OCI-LY7 (cell line): ENCODE results near the gene GJB3. TPM values are rescaled to one million over a fixed set of nuclear protein-coding genes. Genes with fewer than 3 reads are reported as not detected.
A peak's percentile ranks its signal among the peaks of the same experiment; 100 is the strongest.

Experiments
- BruUV-seq: library from RNA; stranded (reverse); fragments of 400-500 nt; replicated peaks from 2 replicates; lab custom pipeline; 2021; lab: Mats Ljungman, UMichigan
- CTCF ChIA-PET: fragments of 300-600 bp; sonication (Branson Sonifier 250); formaldehyde crosslinking; loops from one replicate; lab custom pipeline; 2022; ENCODE audit warnings: antibody characterized with exemption; ENCODE audit not compliant: unreplicated experiment; lab: Charles Lee
- POLR2A ChIA-PET: fragments of 300-600 bp; sonication (Branson Sonifier 250); formaldehyde crosslinking; loops from one replicate; lab custom pipeline; 2022; ENCODE audit warnings: antibody characterized with exemption; lab: Charles Lee
- DNase-seq: peaks from one replicate; pipeline ENCODE4 v3.0.0-alpha.2; 2015; ENCODE audit warnings: low spot score
- H2AFZ ChIP-seq: fragments of 200-600 bp; sonication (generic), shearing (Covaris generic); 2 replicates; pipeline ENCODE4 v1.6.1; 2014; ENCODE audit warnings: mild to moderate bottlenecking, antibody characterized with exemption, low read length, moderate library complexity
- H3K27ac ChIP-seq: fragments of 200-600 bp; sonication (generic); 2 replicates; pipeline ENCODE4 v1.5.1; 2014; ENCODE audit warnings: mixed run types, low read depth, mild to moderate bottlenecking, moderate library complexity, low read length, inconsistent platforms; ENCODE audit not compliant: poor library complexity, severe bottlenecking
- H3K36me3 ChIP-seq: fragments of 200-600 bp; sonication (generic); 2 replicates; pipeline ENCODE4 v1.6.1; 2014; ENCODE audit warnings: mild to moderate bottlenecking, antibody characterized with exemption, low read length, moderate library complexity, mixed read lengths; ENCODE audit not compliant: insufficient read depth
- H3K4me1 ChIP-seq: fragments of 200-600 bp; sonication (generic); 2 replicates; pipeline ENCODE4 v1.5.1; 2014; ENCODE audit warnings: mild to moderate bottlenecking, low read length; ENCODE audit not compliant: insufficient read depth, poor library complexity, severe bottlenecking
- H3K4me2 ChIP-seq: fragments of 200-600 bp; sonication (generic); 2 replicates; pipeline ENCODE4 v1.6.1; 2014; ENCODE audit warnings: mild to moderate bottlenecking, low read length
- H3K4me3 ChIP-seq: fragments of 200-600 bp; sonication (generic); 2 replicates; pipeline ENCODE4 v1.5.1; 2014; ENCODE audit warnings: mild to moderate bottlenecking, low read depth, low read length; ENCODE audit not compliant: poor library complexity, severe bottlenecking
- H3K79me2 ChIP-seq: fragments of 200-600 bp; sonication (generic); 2 replicates; pipeline ENCODE4 v1.6.1; 2016; ENCODE audit warnings: low read depth, mild to moderate bottlenecking, low read length, moderate library complexity, mixed read lengths; ENCODE audit not compliant: insufficient read depth
- H3K9me2 ChIP-seq: fragments of 200-600 bp; sonication (generic); 2 replicates; pipeline ENCODE4 v1.6.1; 2016; ENCODE audit warnings: mild to moderate bottlenecking, low read length, mixed read lengths; ENCODE audit not compliant: insufficient read depth
- H3K9me3 ChIP-seq: fragments of 200-600 bp; sonication (generic); 2 replicates; pipeline ENCODE4 v1.6.1; 2014; ENCODE audit warnings: mild to moderate bottlenecking, mixed run types, low read length, mixed read lengths
- H4K20me1 ChIP-seq: fragments of 200-600 bp; sonication (generic); 2 replicates; pipeline ENCODE4 v1.6.1; 2014; ENCODE audit warnings: mild to moderate bottlenecking, antibody characterized with exemption, low read length, moderate library complexity, mixed read lengths; ENCODE audit not compliant: insufficient read depth
- EZH2phosphoT487 ChIP-seq: fragments of 200-600 bp; sonication (generic); IDR thresholded peaks from 2 replicates; pipeline ENCODE4 v1.6.1; 2018; ENCODE audit warnings: low read depth, borderline replicate concordance, mild to moderate bottlenecking, mixed run types, antibody characterized with exemption, low read length, moderate library complexity, mixed read lengths
- intact Hi-C: fragments of 100-400 bp; cut with micrococcal nuclease; formaldehyde crosslinking; loops from one replicate; pipeline ENCODE4 v1.10.0; 2022; ENCODE audit not compliant: unreplicated experiment
- total RNA-seq, 2 experiments: library from RNA; depleted of rRNA in 1 of 2; stranded (reverse); fragments of >200 nt in 1 of 2; shearing (Covaris generic) in 1 of 2; gene quantifications; 2 replicates each; pipeline ENCODE4 v1.2.3, GENCODE V29; 2014 to 2022
- TF ChIP-seq, protein P1 (sequence below): fragments of 200-600 bp; sonication (generic); conservative IDR thresholded peaks from 2 replicates; pipeline ENCODE4 v1.5.1; 2014; ENCODE audit warnings: mild to moderate bottlenecking, antibody characterized with exemption, low read length, moderate library complexity, mixed read lengths

Gene GJB3
- total RNA-seq, 2 experiments from 2014 or later: not detected

DNA sequence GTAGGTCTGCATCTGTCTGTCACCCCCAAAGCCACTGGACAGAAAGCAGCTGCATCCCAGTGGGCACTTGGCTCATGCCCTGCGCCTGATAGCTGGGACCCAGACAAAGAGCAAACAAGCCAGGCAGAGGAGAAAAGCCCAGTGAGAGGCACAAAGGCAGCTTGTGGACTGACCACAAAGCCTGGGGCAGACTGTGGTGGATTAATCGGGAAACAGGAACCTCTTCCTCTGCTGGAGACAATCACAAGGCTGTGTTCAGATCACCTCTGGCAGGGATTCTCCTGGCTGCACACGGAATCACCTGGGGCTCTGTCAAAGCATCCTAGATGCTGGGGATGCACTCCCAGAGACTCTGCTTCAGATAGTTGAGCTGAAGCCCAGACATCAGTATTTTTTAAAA is 41.4 kb upstream of the GJB3 start:
- Histone ChIP-seq H3K79me2 (no peaks in the 10 kb centered on the region), H2AFZ (no peak overlapping the region), H4K20me1 (no peaks in the 10 kb centered on the region), H3K9me3 (no peaks in the 10 kb centered on the region), H3K27ac (no peak overlapping the region), H3K36me3 (no peaks in the 10 kb centered on the region), H3K4me1 (no peaks in the 10 kb centered on the region), H3K4me3 (no peak overlapping the region), H3K4me2 (no peak overlapping the region), H3K9me2 (no peaks in the 10 kb centered on the region)
- intact Hi-C loops: loop anchor here (5.0 to 10.0 kb wide), 2 partner anchors 625 to 1107 kb away; no protein-coding TSS in a partner anchor
- POLR2A ChIA-PET: no interaction called here
- BruUV-seq: no TSS peak
- TF ChIP-seq, protein P1, sequence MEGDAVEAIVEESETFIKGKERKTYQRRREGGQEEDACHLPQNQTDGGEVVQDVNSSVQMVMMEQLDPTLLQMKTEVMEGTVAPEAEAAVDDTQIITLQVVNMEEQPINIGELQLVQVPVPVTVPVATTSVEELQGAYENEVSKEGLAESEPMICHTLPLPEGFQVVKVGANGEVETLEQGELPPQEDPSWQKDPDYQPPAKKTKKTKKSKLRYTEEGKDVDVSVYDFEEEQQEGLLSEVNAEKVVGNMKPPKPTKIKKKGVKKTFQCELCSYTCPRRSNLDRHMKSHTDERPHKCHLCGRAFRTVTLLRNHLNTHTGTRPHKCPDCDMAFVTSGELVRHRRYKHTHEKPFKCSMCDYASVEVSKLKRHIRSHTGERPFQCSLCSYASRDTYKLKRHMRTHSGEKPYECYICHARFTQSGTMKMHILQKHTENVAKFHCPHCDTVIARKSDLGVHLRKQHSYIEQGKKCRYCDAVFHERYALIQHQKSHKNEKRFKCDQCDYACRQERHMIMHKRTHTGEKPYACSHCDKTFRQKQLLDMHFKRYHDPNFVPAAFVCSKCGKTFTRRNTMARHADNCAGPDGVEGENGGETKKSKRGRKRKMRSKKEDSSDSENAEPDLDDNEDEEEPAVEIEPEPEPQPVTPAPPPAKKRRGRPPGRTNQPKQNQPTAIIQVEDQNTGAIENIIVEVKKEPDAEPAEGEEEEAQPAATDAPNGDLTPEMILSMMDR: no peak
- no peak for TF ChIP-seq EZH2phosphoT487
- DNase-seq: no peak
- CTCF ChIA-PET: no interaction called here

DNA sequence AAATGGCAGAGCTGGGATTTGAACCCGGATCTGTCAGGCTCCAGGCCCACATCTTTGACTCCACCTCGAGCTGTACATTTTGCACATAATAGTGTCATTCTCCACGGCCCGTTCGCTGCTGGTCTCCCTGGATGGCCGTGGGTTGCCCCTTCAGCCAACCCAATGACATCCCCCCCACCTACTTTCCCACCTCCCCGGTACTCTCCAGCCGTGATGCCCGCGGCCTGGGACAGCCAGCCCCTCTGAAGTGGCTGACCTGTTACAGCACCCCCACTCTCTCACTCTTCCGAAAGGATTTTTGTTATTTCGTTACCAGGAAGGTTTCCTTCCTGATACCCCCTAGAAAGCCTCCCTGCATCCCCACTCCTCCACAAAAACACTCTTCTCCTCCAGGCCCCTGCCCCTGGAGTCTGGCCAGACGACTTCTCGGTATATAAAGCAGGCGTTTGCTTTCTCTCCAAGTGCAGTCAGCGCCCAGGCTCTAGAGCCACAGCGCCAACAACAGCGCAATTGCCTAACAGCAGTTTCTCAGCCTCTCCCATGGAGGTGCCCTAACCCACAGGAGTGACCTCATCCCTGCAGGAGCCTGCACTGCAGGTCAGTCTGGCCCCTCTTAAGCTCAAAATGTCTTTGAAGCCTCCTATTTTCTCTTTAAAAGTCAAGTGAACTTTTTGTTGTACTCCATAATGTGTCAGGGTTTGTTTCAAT is 40.7 kb upstream of the GJB3 start:
- Histone ChIP-seq H4K20me1 (no peaks in the 10 kb centered on the region), H2AFZ (no peak overlapping the region), H3K4me2 (no peak overlapping the region), H3K4me3 (no peak overlapping the region), H3K9me3 (no peaks in the 10 kb centered on the region), H3K4me1 (no peaks in the 10 kb centered on the region), H3K79me2 (no peaks in the 10 kb centered on the region), H3K36me3 (no peaks in the 10 kb centered on the region), H3K27ac (no peak overlapping the region), H3K9me2 (no peaks in the 10 kb centered on the region)
- CTCF ChIA-PET: no interaction called here
- intact Hi-C loops: loop anchor here (5.0 to 10.0 kb wide), 2 partner anchors 626 to 1108 kb away; no protein-coding TSS in a partner anchor
- no peak for DNase-seq
- TF ChIP-seq, protein P1: no peak
- TF ChIP-seq EZH2phosphoT487: no peak
- no TSS peak for BruUV-seq
- POLR2A ChIA-PET: no interaction called here

DNA sequence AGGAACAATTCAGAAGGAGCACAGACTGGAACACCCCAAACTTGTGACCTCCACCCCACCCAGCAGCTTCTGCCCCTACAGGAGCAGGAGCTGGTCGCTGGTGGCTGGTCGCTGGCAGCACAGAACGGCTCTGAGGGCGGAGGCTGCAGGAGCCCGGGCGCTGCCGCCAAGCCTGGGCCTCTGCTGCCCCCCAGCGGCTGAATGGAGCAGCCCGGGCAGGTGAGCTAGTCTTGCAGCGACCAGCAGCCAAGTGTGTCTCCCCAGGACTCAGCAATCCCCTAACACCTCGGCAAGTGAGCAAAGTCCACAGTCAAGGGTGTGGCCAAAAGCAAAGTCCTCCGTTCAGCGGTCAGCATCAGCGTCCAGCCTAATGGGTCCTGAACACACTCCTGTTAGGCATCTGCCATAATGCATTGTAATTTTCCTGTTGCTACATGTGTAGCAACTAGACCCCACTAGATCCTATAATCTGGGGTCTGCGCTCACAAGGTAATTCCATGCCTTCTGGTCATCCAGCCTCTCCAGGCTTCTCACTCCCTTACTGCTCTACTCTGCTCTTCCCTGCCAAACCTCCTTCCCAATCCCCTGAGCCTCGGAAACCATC is 38.2 kb upstream of the GJB3 start:
- H2AFZ ChIP-seq: no peak overlapping the region
- POLR2A ChIA-PET: no interaction called here

More for the DNA sequence above, 38.2 kb upstream of the GJB3 start:
- intact Hi-C loops: loop anchor here (1.0 to 10.0 kb wide), 3 partner anchors 282 to 1110 kb away; no protein-coding TSS in a partner anchor
- TF ChIP-seq, protein P1: peak; percentile 88
- no peak for TF ChIP-seq EZH2phosphoT487
- H3K9me3 ChIP-seq: no peaks in the 10 kb centered on the region
- H3K4me1 ChIP-seq: no peaks in the 10 kb centered on the region
- no TSS peak for BruUV-seq
- peak; percentile 72 for DNase-seq
- no peak overlapping the region for H3K4me3 ChIP-seq
- no peaks in the 10 kb centered on the region for H3K9me2 ChIP-seq
- no peak overlapping the region for H3K4me2 ChIP-seq
- H4K20me1 ChIP-seq: no peaks in the 10 kb centered on the region
- no peaks in the 10 kb centered on the region for H3K79me2 ChIP-seq
- CTCF ChIA-PET: interaction anchor here (0.6 kb wide), 1 partner anchor 374 kb away, joined by 3 read pairs; no protein-coding TSS in a partner anchor
- H3K27ac ChIP-seq: no peak overlapping the region
- H3K36me3 ChIP-seq: no peaks in the 10 kb centered on the region
